Measurements from ENCODE around the gene ESPN. TPM values are rescaled to one million over a fixed set of nuclear protein-coding genes. Genes with fewer than 3 reads are reported as not detected.

ESPN gene
- total RNA-seq, 1 experiment from 2014 or later = 53.1 TPM

DNA sequence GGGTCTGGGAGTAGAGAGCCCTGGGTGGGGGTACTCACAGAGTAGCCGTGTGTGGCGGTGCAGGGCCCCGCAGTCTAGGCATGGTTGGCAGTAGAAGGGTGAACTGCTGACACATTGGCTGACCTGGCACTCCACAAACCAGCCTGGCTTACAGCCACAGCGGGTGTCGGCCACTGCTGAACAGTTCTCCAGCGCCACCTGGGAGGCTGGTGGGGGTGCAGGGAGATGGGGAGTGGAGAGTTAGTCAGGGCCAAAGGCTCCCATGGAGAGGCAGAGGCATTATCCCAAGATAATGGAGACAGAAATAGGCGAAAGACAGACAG, 39.9 kb downstream of the ESPN start:
- Histone ChIP-seq H4K8ac (replicated peaks; ENCODE audit: insufficient read length, low read depth, low read length) (no peak overlapping the region), H3K4ac (ENCODE audit: low read depth, low read length) (no peak overlapping the region), H2BK120ac (ENCODE audit: low read depth, low read length, poor library complexity, severe bottlenecking) (no peak overlapping the region), H2AFZ (ENCODE audit: low read length) (no peak overlapping the region), H3K18ac (ENCODE audit: insufficient read length, low read depth, low read length) (no peak overlapping the region), H3T11ph (ENCODE audit: low read length) (no peak overlapping the region), H2BK12ac (ENCODE audit: insufficient read length, low read depth, low read length) (no peak overlapping the region), H4K20me1 (ENCODE audit: control insufficient read depth, insufficient read depth, insufficient read length) (no peaks in the 10 kb centered on the region), H2BK20ac (ENCODE audit: low read depth, low read length, poor library complexity, severe bottlenecking) (no peak overlapping the region), H2BK5ac (ENCODE audit: insufficient read length, low read length) (no peak overlapping the region), H4K91ac (ENCODE audit: insufficient read length, low read depth, low read length) (no peak overlapping the region), H3K4me1 (ENCODE audit: insufficient read depth, low read length) (peaks cover 2% of the 10 kb centered on the region; the same call in 1 of the 2 replicates), H3K9ac (ENCODE audit: extremely low read depth, insufficient read length, low read length) (no peak overlapping the region), H4K5ac (ENCODE audit: insufficient read length, low read depth, low read length) (no peak overlapping the region), H3K14ac (ENCODE audit: insufficient read depth, low read length) (no peak overlapping the region; the same call in 1 of the 2 replicates), H2BK15ac (ENCODE audit: low read depth, low read length) (no peak overlapping the region), H3K27ac (ENCODE audit: insufficient read length, low read depth, low read length) (no peak overlapping the region), H3K79me2 (ENCODE audit: insufficient read depth, low read length) (no peaks in the 10 kb centered on the region), H3K56ac (ENCODE audit: insufficient read length, low read depth, low read length) (no peak overlapping the region), H3K23me2 (ENCODE audit: insufficient read length, low read depth, low read length, poor library complexity, severe bottlenecking) (no peaks in the 10 kb centered on the region), H3K9me3 (ENCODE audit: control insufficient read depth, low read depth, low read length) (no peaks in the 10 kb centered on the region), H3K79me1 (ENCODE audit: insufficient read depth, low read depth, low read length, poor library complexity, severe bottlenecking) (no peaks in the 10 kb centered on the region), H3K4me2 (ENCODE audit: insufficient read depth, insufficient read length, low read length) (no peak overlapping the region), H3K23ac (ENCODE audit: insufficient read length, low read depth, low read length) (no peak overlapping the region), H3K27me3 (ENCODE audit: insufficient read depth, low read length) (no peaks in the 10 kb centered on the region), H2AK5ac (ENCODE audit: insufficient read length, low read length) (no peak overlapping the region)
- peak overlapping the region in 1 of 2 experiments; percentile 11; a peak in 1 of 5 replicates for H3K4me3 Mint-ChIP-seq
- peaks cover 14 to 26% of the 10 kb centered on the region in 2 experiments for H3K4me1 Mint-ChIP-seq
- peaks cover 8 to 47% (median 41%) of the 10 kb centered on the region in 3 experiments; a peak in 6 of 7 replicates for H3K36me3 Mint-ChIP-seq (ENCODE audit: insufficient read depth in 1 of 3, low read depth in 3 of 3)
- no peaks in the 10 kb centered on the region for H3K9me3 Mint-ChIP-seq
- H3K27ac Mint-ChIP-seq = peak overlapping the region in 2 of 3 experiments; percentile 9 to 65; a peak in 2 of 7 replicates
- DNase-seq = no peak
- TF ChIP-seq, protein P1, sequence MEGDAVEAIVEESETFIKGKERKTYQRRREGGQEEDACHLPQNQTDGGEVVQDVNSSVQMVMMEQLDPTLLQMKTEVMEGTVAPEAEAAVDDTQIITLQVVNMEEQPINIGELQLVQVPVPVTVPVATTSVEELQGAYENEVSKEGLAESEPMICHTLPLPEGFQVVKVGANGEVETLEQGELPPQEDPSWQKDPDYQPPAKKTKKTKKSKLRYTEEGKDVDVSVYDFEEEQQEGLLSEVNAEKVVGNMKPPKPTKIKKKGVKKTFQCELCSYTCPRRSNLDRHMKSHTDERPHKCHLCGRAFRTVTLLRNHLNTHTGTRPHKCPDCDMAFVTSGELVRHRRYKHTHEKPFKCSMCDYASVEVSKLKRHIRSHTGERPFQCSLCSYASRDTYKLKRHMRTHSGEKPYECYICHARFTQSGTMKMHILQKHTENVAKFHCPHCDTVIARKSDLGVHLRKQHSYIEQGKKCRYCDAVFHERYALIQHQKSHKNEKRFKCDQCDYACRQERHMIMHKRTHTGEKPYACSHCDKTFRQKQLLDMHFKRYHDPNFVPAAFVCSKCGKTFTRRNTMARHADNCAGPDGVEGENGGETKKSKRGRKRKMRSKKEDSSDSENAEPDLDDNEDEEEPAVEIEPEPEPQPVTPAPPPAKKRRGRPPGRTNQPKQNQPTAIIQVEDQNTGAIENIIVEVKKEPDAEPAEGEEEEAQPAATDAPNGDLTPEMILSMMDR (conservative IDR thresholded peaks at IDR 0.05) = 0 out of 3 replicates have a peak, but pooled peaks have one; percentile 25
- no CpG with 5 or more reads among the region's 7 CpGs for WGBS (ENCODE audit: extremely low coverage, insufficient read length, low lambda C conversion rate)
- no peaks in the 10 kb centered on the region; the same call in 1 of the 2 replicates for H3K27me3 Mint-ChIP-seq (ENCODE audit: low read depth)
